HCT116 (cell line): ENCODE results near the gene TRAK1. TPM values are rescaled to one million over a fixed set of nuclear protein-coding genes. Genes with fewer than 3 reads are reported as not detected.

ENCODE experiments used
- ATAC-seq: fragments of 200-7000 bp; cut with Tn5 transposase; 2 replicates; pipeline ENCODE4 v1.9.1; 2020; ENCODE audit warnings: mild to moderate bottlenecking, moderate library complexity
- BruUV-seq: library from RNA; stranded (reverse); fragments of 400-500 nt; replicated peaks from 2 replicates; lab custom pipeline; 2021; lab: Mats Ljungman, UMichigan
- CTCF ChIA-PET: fragments of 300-600 bp; sonication (Branson Sonifier 250); formaldehyde crosslinking; loops from one replicate; lab custom pipeline; 2021; ENCODE audit warnings: antibody characterized with exemption; lab: Charles Lee
- POLR2A ChIA-PET: fragments of 300-600, 350-600 bp; sonication (Branson Sonifier 250); formaldehyde crosslinking; loops from one replicate; lab custom pipeline; 2021; ENCODE audit warnings: antibody characterized with exemption; lab: Charles Lee
- RAD21 ChIA-PET, 2 experiments: fragments of 300-600 bp; sonication (Branson Sonifier 250); formaldehyde crosslinking; loops; one replicate each; lab custom pipeline; 2023; ENCODE audit warnings: low total read pairs in 2 of 2; ENCODE audit not compliant: uncharacterized antibody in 2 of 2, unreplicated experiment in 2 of 2, low non-redundant PET in 1 of 2; lab: Charles Lee
- DNase-seq: peaks from one replicate; pipeline ENCODE4 v3.0.0-alpha.2; 2010; ENCODE audit warnings: low read depth, low spot score
- H2AFZ ChIP-seq: fragments of 200-600 bp; shearing (Covaris generic), sonication (generic); 2 replicates; pipeline ENCODE4 v1.6.1; 2017; ENCODE audit warnings: low read depth, mixed run types, mixed read lengths, antibody characterized with exemption, low read length; ENCODE audit not compliant: poor library complexity, severe bottlenecking
- H3K27ac ChIP-seq: 2 replicates; pipeline ENCODE4 v1.5.1; 2012; ENCODE audit warnings: low read depth, low read length
- H3K27me3 ChIP-seq: fragments of 200-600 bp; sonication (generic); 2 replicates; pipeline ENCODE4 v1.6.1; 2016; ENCODE audit warnings: mixed run types, low read length, mixed read lengths; ENCODE audit not compliant: insufficient read depth
- H3K36me3 ChIP-seq, 2 experiments: fragments of 200-500 bp in 1 of 2; fragments of 200-600 bp in 1 of 2; sonication (Bioruptor generic) in 1 of 2; sonication (generic) in 1 of 2; 2 replicates each; pipeline versions ENCODE4 v1.5.1 to v1.6.1; 2014 to 2016; ENCODE audit warnings: low read length in 2 of 2, inconsistent platforms in 1 of 2, mixed read lengths in 1 of 2, mixed run types in 1 of 2; ENCODE audit not compliant: insufficient read depth in 2 of 2, control insufficient read depth in 1 of 2
- H3K4me1 ChIP-seq, 2 experiments: fragments of 200-600 bp in 1 of 2; sonication (generic) in 1 of 2; 2 replicates each; pipeline versions ENCODE4 v1.5.1 to v1.6.1; 2012 to 2017; ENCODE audit warnings: low read length in 2 of 2, inconsistent platforms in 1 of 2, mild to moderate bottlenecking in 1 of 2, mixed read lengths in 1 of 2, mixed run types in 1 of 2, moderate library complexity in 1 of 2; ENCODE audit not compliant: insufficient read depth in 2 of 2, control insufficient read depth in 1 of 2
- H3K4me2 ChIP-seq: fragments of 200-600 bp; sonication (generic); 2 replicates; pipeline ENCODE4 v1.6.1; 2017; ENCODE audit warnings: mixed run types, low read length, mixed read lengths
- H3K4me3 ChIP-seq, 2 experiments: fragments of 200-600 bp in 1 of 2; sonication (generic) in 1 of 2; replicated peaks in 1 of 2; 2 replicates each; pipeline ENCODE4 v1.5.1; 2011 to 2016; ENCODE audit warnings: low read length in 2 of 2, control low read depth in 1 of 2, low read depth in 1 of 2, mild to moderate bottlenecking in 1 of 2, mixed read lengths in 1 of 2, mixed run types in 1 of 2
- H3K79me2 ChIP-seq: fragments of 200-600 bp; sonication (generic); 2 replicates; pipeline ENCODE4 v1.6.1; 2017; ENCODE audit warnings: mild to moderate bottlenecking, mixed run types, low read length, moderate library complexity, mixed read lengths; ENCODE audit not compliant: insufficient read depth
- H3K9ac ChIP-seq: fragments of 200-600 bp; sonication (generic); 2 replicates; pipeline ENCODE4 v1.6.1; 2016; ENCODE audit warnings: low read length, mixed read lengths
- H3K9me2 ChIP-seq: fragments of 200-600 bp; sonication (generic), shearing (Covaris generic); 2 replicates; pipeline ENCODE4 v1.6.1; 2017; ENCODE audit warnings: mixed run types, mild to moderate bottlenecking, moderate library complexity; ENCODE audit not compliant: insufficient read depth
- H3K9me3 ChIP-seq, 2 experiments: fragments of 200-500 bp in 1 of 2; fragments of 200-600 bp in 1 of 2; sonication (Bioruptor generic) in 1 of 2; sonication (generic) in 1 of 2; 2 replicates each; pipeline ENCODE4 v1.6.1; 2014 to 2017; ENCODE audit warnings: low read length in 2 of 2, mixed read lengths in 2 of 2, inconsistent platforms in 1 of 2, low read depth in 1 of 2, mild to moderate bottlenecking in 1 of 2, mixed run types in 1 of 2, moderate library complexity in 1 of 2; ENCODE audit not compliant: control insufficient read depth in 1 of 2, insufficient read depth in 1 of 2
- H4K20me1 ChIP-seq: fragments of 200-600 bp; sonication (generic), shearing (Covaris generic); 2 replicates; pipeline ENCODE4 v1.6.1; 2017; ENCODE audit warnings: mixed run types, mild to moderate bottlenecking, moderate library complexity; ENCODE audit not compliant: insufficient read depth
- ATF3 ChIP-seq: IDR thresholded peaks from 2 replicates; pipeline ENCODE4 v1.6.1; 2012
- CEBPB ChIP-seq: IDR thresholded peaks from 2 replicates; pipeline ENCODE4 v1.6.1; 2012; ENCODE audit warnings: low read depth
- EGR1 ChIP-seq: IDR thresholded peaks from 2 replicates; pipeline ENCODE4 v1.6.1; 2012; ENCODE audit warnings: low read depth
- EZH2phosphoT487 ChIP-seq: fragments of 200-600 bp; IDR thresholded peaks from 2 replicates; pipeline ENCODE4 v1.6.1; 2018; ENCODE audit warnings: antibody characterized with exemption, borderline replicate concordance
- FOSL1 ChIP-seq: IDR thresholded peaks from 2 replicates; pipeline ENCODE4 v1.6.1; 2012; ENCODE audit warnings: low read depth
- JUND ChIP-seq: IDR thresholded peaks from 2 replicates; pipeline ENCODE4 v1.6.1; 2012
- REST ChIP-seq: IDR thresholded peaks from 2 replicates; pipeline ENCODE4 v1.6.1; 2012; ENCODE audit warnings: low read depth
- SIN3A ChIP-seq: IDR thresholded peaks from 2 replicates; pipeline ENCODE4 v1.6.1; 2012; ENCODE audit warnings: low read depth
- intact Hi-C: fragments of 100-400 bp; cut with micrococcal nuclease; formaldehyde crosslinking; loops from 2 replicates; pipeline ENCODE4 v1.10.0; 2022
- total RNA-seq: library from RNA; stranded (reverse); gene quantifications from one replicate; pipeline ENCODE4 v1.2.1, GENCODE V29; 2021; ENCODE audit not compliant: unreplicated experiment
- TF ChIP-seq, protein P1 (sequence below): IDR thresholded peaks from 2 replicates; pipeline ENCODE4 v1.6.1; 2011; ENCODE audit warnings: mild to moderate bottlenecking, low read length, moderate library complexity; ENCODE audit not compliant: insufficient replicate concordance; ENCODE audit errors: extremely low read depth

TRAK1 gene
- total RNA-seq, 1 experiment from 2014 or later, result 25.9 TPM

GRCh38 chr3:42123824-42124658 is 32.9 kb downstream of the TRAK1 start:
- Histone ChIP-seq H3K79me2 (peaks cover 22% of the 10 kb centered on the region; the same call in 1 of the 2 replicates), H3K9me3 (no peaks in the 10 kb centered on the region), H3K9ac (no peak overlapping the region), H3K4me2 (no peak overlapping the region), H4K20me1 (no peaks in the 10 kb centered on the region), H3K9me2 (no peaks in the 10 kb centered on the region), H3K4me3 (no peak overlapping the region), H2AFZ (no peak overlapping the region), H3K4me1 (peaks cover 12 to 27% of the 10 kb centered on the region in 2 experiments), H3K27me3 (no peaks in the 10 kb centered on the region), H3K27ac (no peak overlapping the region), H3K36me3 (no peaks in the 10 kb centered on the region)
- DNase-seq (no peak), ATAC-seq (no peak)
- intact Hi-C loops, result no loop called here
- ChIA-PET RAD21 (no interaction called here), CTCF (no interaction called here), POLR2A (no interaction called here)
- BruUV-seq, result no TSS peak
- TF ChIP-seq EZH2phosphoT487 (no peak), CEBPB (no peak), EGR1 (no peak), FOSL1 (no peak), JUND (no peak), SIN3A (no peak), REST (no peak), ATF3 (no peak)
- TF ChIP-seq, protein P1, sequence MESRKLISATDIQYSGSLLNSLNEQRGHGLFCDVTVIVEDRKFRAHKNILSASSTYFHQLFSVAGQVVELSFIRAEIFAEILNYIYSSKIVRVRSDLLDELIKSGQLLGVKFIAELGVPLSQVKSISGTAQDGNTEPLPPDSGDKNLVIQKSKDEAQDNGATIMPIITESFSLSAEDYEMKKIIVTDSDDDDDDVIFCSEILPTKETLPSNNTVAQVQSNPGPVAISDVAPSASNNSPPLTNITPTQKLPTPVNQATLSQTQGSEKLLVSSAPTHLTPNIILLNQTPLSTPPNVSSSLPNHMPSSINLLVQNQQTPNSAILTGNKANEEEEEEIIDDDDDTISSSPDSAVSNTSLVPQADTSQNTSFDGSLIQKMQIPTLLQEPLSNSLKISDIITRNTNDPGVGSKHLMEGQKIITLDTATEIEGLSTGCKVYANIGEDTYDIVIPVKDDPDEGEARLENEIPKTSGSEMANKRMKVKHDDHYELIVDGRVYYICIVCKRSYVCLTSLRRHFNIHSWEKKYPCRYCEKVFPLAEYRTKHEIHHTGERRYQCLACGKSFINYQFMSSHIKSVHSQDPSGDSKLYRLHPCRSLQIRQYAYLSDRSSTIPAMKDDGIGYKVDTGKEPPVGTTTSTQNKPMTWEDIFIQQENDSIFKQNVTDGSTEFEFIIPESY, result no peak
